Brain pericyte (primary cell): ENCODE results near the gene AP2A2.

Source experiments
- DNase-seq: peaks from one replicate; pipeline ENCODE4 v3.0.0-alpha.2; 2012; ENCODE audit warnings: low read depth, low spot score

Gene AP2A2

GRCh38 chr11:1057806-1058205, 132.1 kb downstream of the AP2A2 start:
- DNase-seq: no peak

- no peak for DNase-seq
Measured at GRCh38 chr11:1059759-1060158, 134.1 kb downstream of the AP2A2 start.

- DNase-seq: no peak
Measured at GRCh38 chr11:1060410-1060809, 134.7 kb downstream of the AP2A2 start.

- DNase-seq: no peak
Measured at GRCh38 chr11:1060852-1061616, 135.4 kb downstream of the AP2A2 start.
